Muscle of arm (tissue), 12 donors: Measurements from ENCODE around the gene RIPK1. TPM values are rescaled to one million over a fixed set of nuclear protein-coding genes. Genes with fewer than 3 reads are reported as not detected.
A peak's percentile ranks its signal among the peaks of the same experiment; 100 is the strongest.
"Not testable (repeated sequence)": the region's sequence is repeated elsewhere in the genome, so short reads cannot be mapped to it uniquely, and the experiment has no call there.

Experiments
- DNase-seq: peaks from one replicate; pipeline ENCODE4 v3.0.0-alpha.2; 2013
- polyA plus RNA-seq, 12 donors: library from polyadenylated mRNA; unstranded; fragments of 120-200 nt; gene quantifications; one replicate each; pipeline ENCODE4 v1.2.1, GENCODE V29; 2013; ENCODE audit not compliant: insufficient read length in 12 of 12

The RIPK1 gene
- polyA plus RNA-seq, 12 donors = 8.8 to 23.9 (median 13.1) TPM; not detected in 1

DNA sequence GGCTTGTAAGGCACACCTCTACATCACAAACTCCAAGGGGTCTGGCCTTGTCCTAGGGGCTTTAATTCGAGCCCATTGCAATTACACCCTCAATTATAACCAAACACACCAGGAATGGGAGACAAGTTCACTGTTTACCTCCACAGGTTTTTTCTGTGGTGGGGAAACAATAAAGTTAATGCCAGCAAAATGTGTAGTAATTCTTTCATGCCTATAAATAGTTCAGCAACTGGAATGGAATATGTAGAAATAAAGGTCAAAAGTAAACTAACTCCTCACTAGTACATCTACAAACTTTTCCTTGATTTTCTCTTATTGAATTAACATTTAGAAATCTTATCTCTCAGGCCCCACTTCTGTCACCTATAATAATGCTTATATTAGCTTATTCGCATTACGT lies 27.1 kb upstream of the RIPK1 start:
- DNase-seq = no peak

DNA sequence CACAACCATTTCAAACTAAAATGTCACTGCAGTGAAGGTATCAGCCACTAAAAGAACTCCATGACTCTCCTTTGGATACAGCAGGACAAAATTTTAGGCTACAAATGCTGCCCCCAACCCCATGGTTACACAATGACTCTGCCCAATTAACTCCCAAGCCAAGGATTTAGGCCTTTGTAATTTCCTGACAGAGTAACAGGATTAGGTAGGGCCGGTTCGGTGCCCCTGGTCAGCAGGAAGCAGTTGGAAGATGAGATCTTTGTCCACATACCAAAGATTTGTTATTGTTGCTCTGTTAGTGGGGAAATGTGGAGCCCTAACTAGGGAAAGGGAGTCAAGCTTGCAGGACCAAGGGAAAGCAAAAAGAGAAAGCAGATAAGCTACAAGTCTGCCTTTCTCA lies 26.7 kb upstream of the RIPK1 start:
- DNase-seq = no peak

DNA sequence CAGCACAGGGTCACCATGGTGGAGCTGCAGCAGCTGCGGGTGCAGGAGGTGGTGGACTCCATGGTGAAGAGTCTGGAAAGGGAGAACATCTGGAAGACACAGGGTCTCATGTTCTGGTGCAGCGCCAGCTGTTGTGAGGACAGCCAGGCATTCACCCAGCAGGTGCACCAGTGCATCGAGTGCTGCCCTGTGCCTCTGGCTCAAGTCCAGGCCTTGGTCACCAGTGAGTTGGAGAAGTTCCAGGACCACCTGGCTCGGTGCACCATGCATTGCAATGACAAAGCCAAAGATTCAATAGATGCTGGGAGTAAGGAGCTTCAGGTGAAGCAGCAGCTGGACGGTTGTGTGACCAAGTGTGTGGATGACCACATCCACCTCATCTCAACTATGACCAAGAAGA lies 22.9 kb upstream of the RIPK1 start:
- no peak for DNase-seq

DNA sequence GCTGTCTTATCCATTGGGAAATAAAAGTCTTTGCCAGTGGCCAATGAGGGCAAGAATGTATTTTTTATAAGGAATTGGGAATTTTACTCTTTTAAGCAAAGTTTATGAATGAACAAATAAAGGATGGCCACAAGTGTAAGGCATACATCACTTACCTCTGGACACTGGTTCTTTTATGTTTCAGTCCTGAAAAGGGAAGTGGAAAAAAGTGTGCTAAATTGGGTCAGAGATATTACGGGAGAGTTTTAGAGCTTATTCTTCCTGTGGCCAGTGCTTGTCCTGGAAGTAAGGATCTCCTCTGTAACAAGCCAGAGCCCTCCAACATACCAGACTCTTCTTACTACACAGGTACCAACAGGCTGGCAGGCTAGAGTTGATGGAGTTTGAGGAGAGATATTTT lies 22.5 kb upstream of the RIPK1 start:
- DNase-seq = no peak

DNA sequence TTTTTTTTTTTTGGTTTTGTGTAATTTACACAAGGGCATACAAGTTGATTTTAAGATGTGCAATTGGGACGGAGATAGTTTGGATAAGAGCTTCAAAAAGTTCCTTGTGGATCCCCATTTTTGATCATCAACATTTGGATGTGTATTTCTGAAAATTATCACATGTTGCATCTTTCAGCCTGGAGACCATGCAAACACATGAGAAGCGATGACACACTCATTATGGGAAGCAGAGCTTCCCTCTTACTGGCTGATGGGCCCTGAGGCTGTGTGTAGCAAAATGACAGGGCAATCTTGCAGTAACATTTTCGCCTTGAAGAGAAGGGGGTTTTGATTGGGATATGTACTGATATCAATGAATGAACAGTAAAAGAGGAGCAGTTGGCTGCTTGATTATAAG lies 22.0 kb upstream of the RIPK1 start:
- DNase-seq = no peak

DNA sequence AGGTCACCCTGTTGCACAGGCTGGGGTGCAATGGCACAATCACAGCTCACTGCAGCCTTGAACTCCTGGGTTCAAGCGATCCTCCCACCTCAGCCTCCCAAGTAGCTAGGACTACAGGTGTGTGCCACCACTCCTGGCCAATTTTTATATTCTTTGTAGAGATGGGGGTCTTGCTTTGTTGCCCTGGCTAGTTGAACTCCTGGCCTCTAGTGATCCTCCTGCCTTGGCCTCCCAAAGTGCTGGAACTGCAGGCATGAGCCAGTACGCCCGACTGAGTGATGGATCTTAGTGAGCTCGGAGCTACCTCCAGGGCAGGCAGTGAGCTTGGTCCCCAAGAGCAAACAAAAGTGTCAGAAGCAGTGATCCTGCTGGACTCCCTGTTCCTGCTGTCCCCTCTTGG lies 20.3 kb upstream of the RIPK1 start:
- DNase-seq = not testable (repeated sequence)

DNA sequence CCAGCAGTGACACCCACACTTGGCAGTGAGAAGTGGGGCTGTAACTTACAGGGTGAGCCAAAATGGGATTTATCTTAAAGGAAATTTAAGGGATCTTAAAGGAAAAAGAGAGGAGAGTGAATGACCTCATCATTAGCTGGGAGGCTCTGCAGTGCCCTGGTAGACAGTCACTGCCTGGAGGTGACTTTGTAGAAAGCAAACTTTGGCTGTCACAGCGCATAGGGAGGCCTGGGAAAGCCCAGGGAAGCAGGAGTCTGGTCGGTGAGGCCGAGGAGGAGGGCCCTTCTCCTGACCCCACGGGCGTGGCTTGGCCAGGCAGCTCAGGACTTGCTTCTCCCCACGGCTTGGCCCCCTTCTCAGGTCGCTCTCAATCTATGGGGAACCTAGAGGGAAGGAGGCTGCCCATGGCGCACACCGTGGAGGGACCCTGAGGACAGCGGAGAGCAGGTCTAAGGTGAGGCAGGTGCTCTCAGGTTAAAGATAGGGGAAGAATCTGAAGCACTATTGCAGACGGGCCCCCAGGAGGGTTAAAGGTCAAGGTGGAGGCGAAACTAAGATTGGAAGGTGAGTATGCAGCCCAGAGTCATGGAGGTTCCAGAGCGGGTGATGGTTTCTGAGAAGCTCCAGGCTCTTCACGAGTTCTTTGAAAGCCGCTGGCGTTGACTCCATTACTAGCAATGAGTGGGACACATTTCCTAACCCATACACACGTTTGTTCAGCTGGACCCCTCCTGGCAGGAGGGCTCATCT lies 15.6 kb upstream of the RIPK1 start:
- no peak for DNase-seq

DNA sequence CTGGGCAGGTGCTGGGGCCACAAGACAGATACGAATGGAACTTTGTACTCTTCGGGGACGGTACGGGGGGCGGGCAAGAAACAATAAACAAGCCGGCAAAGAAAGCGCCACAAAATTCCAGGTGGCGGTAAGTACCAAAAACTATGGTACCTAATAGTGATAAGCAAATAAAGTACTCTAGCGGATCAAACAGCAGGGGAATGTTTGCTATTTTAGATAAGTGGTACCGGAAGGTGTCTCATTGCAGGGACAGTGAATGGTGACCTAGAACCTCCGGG lies 15.1 kb upstream of the RIPK1 start:
- DNase-seq = no peak

DNA sequence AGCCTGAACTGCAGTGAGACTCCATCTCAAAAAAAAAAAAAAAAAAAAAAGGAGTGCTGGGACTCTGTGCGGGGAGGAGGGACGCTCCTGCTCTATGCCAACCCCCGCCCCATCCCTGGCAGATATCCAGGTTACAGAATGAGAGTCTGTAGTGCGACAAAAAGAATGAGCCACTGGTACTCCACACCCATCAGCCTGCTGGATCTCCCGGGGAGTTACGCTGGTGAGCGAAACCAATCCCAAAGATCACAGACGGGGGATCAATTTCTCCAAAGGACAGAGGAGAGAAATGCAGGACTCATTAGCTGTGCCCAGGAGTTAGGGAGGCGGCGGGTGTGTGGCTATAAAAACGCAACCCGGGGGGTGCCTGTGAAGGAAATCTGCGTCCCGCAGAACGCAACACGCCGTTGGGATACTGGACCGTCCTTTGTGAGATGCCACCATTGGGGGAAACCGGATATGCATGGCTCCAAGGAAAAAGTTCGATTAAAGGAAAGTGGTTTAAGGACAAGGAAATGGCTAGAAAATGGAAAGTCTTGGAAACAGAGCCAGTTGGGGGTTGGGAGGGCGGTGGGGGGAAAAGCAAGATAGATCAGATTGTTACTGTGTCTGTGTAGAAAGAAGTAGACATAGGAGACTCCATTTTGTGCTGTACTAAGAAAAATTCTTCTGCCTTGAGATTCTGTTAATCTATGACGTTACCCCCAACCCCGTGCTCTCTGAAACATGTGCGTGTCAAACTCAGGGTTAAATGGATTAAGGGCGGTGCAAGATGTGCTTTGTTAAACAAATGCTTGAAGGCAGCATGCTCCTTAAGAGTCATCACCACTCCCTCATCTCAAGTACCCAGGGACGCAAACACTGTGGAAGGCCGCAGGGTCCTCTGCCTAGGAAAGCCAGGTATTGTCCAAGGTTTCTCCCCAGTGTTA lies 13.8 kb upstream of the RIPK1 start:
- peak; percentile 61 for DNase-seq

DNA sequence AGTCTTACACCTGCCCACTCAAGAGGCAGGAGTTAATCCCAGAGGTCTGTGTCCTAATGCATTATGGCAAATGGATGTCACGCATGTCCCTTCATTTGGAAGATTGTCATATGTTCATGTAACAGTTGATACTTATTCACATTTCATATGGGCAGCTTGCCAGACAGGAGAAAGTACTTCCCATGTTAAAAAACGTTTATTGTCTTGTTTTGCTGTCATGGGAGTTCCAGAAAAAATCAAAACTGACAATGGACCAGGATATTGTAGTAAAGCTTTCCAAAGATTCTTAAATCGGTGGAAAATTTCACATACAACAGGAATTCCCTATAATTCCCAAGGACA lies 13.2 kb upstream of the RIPK1 start:
- DNase-seq = not testable (repeated sequence)

DNA sequence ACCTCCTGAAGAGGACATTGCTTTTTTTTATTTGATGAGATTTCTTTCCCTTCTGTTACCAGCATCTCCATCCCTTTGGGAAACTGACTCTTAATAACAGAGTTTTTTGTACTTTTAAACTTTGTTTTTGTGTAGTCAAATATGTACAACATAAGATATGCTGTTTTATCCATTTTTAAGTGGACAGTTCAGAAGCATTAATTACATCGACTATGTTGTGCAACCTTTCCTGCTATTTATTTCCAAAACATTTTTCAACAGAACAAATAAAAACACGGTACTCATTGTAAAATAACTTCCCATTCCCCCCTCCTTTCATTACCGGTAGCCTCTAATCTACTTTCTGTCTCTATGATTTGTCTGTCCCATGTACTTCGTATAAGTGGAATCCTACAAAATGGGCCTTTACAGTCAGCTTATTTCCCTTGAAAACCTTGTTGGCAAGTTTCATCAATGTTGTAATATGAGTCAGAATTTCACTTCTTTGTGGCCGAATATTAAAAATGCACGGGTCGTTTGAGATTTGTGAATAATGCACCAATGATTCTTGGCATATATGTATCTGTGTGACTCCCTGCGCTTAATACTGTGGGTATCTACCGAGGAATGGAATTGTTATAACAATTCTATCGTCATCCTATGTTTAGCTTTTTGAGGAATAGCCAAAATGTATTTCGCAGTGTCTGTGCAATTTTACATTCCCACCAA lies 11.1 kb upstream of the RIPK1 start:
- no peak for DNase-seq

DNA sequence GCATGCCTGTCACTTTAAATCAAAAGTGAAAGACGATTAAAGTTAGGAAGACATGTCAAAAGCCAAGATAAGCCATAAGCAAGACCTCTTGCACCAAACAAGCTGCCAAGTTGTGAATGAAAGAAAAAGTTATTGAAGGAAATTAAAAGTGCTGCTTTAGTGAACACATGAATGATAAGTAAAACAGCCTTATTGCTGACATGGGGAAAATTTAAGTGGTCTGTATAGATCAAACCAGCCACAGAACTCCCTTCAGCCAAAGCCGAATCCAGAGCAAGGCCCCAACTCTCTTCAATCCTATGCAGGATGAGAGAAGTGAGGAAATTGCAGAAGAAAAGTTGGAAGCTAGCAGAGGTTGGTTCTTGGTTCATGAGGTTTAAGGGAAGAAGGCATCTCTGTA lies 9.3 kb upstream of the RIPK1 start:
- DNase-seq = no peak

DNA sequence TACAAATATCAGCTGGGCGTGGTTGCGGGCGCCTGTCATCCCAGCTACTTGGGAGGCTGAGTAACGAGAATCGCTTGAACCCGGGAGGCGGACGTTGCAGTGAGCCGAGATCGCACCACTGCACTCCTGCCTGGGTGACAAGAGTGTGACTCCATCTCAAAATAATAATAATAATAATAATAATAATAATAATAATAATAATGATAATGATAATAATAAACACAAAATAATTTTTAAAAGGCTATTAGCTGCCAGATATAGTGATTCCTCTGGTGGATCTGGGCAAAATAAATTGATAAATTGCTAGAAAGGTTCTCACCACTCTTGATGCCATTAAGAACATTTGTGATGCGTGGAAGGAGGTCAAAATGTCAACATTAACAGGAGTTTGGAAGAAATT lies 8.2 kb upstream of the RIPK1 start:
- DNase-seq = not testable (repeated sequence)

DNA sequence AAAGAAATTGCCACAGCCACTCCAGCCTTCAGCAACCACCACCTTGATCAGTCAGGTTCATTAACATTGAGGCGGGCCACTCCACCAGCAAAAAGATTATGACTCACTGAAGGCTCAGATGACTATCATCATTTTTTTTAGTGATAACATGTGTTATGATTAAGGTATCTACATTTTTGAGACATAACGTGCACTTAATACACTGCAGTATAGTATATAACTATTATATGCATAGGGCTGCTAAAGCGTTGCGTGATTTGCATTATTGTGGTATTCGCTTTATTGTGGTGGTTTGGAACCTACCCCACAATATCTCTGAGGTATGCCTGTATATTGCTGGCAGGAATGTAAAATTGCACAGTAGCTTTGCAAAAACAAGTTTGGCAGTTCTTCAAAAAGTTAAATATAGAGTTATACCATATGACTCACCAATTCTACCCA lies 6.8 kb upstream of the RIPK1 start:
- DNase-seq = no peak

DNA sequence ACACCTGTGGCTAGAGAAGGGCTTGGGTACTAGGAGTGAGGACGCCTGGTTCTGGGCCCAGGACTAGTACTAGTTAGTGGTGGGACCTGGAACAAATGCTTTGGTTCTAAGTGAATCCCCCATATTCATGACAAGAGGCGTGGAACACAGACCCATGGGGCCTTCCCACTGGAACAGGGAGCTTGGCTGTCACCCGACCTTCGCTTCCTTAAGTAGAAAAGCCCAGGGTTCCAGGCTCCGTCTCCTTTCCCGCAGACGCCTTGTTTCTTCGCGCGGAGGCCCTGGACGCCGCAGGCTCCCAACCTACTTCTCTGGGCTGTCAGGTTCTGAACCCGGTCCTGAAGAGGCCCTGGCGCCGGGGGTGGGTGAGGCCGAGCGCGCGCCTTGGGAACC lies 5.0 kb upstream of the RIPK1 start:
- not testable (repeated sequence) for DNase-seq

DNA sequence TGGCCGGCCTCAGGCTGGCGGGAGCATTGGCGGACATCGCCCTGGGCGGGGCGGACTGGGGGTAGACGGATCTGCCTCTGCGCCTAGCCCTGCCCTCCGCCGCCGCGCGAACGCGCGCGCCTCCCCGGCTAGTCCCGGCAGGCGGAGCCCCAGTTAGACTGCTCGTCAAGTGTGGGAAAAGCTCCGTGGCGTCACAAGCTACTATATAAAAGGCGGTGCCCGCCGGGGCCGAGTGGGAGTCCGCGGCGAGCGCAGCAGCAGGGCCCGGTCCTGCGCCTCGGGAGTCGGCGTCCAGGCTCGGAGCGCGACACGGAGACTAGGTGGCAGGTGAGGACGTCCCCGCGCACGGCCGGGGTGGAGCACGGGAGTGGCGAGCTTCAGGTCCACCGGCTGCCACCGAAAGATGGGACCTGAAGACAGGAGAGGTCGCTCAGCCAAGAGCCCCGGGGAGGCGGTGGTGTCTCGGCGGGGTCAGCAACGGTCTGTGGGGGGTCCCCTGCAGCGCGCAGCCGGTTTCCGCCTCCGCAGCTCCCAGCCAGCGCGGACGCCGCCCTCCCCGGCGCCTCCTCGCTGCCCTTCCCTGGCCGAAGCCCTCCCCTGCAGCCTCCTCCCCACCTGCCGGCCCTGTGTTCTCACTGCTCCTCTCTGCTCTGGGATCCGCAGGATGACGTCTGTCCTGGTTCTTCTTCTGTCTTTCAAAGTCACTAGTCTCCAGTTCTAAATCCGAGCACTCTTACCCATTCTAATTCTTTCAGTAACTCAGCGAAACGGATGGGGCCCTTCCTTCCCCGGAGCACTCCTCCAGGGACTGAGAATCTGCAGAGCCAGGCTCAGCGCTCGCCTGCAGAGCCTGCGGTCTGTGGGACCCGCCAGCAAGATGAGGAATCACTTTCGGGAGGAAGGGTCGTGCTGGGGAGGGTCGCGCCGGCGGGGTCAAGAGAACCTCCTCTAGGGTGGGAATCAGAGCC lies 4.3 kb upstream of the RIPK1 start:
- DNase-seq = peak; percentile 91

DNA sequence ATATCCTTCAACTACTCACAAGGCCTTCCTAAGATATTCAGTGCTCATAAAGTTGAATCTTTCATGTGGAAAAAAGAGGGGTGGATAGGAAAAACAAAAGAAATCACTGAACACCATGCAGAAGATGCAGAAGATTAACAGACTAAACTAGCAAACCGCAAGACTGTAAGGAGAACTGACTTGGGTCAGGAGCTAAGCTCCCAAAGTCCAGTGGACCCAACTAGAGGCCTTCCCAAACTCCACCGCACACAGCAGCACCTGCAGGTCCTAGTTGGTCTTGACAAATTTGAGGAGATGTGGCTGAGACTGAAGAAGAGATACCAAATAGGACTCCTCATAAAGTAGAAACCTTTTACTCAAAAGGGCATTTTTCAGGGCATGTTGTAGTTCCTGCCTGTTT lies 3.3 kb downstream of the RIPK1 start:
- no peak for DNase-seq

DNA sequence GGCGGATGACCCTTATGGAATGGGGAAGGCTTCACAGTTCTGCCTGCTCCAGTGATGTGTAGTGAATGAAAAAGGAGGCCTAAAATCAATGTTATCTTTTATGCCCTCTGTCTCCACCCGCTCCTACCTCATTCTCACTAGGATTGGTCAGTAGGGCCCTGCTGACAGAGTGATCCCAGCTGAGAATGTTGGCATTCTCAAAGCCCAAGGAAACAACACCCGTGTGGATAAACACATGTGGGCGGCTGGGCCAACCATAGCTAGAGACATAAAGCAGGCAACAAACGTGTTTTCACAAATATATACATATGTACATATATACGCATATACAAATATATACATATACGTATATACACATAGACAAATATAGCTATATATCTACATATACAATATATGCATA lies 4.5 kb downstream of the RIPK1 start:
- DNase-seq = no peak

DNA sequence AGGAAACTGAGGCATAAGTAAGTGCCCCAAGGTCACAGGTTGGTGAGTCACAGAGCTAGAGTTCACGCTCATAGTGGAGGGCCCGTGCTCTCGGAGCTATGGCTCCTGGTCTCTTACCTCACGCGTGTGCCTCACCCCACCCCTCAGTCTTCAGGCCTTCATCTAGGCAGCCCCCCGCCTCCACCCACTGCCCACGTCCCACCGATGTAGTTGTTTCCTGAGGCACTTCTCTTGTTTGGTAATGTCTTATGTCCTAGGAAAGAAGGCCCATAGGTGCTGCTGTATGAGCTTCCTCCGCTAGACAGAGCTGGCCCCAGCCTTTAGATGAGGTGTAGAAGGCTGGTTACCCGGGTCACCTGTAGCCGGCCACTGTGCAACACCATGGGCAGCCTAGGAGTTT lies 5.1 kb downstream of the RIPK1 start:
- DNase-seq = no peak

DNA sequence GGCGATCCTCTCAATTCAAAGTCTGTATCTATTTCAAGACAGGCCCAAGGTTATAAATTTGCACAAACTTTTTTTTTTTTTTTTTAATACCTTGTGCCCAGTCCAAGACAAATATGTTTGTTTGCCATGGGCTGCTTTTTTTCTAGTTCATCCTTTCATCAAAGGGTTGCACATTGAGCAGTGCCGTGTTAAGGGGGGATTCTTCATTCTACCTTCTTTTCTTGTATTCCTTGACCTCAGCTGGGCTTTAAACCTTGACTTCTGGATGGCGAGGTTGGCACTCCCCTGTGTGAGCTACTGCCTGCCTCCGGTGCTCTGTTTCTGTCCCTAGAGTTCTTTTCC lies 7.4 kb downstream of the RIPK1 start:
- DNase-seq = no peak

DNA sequence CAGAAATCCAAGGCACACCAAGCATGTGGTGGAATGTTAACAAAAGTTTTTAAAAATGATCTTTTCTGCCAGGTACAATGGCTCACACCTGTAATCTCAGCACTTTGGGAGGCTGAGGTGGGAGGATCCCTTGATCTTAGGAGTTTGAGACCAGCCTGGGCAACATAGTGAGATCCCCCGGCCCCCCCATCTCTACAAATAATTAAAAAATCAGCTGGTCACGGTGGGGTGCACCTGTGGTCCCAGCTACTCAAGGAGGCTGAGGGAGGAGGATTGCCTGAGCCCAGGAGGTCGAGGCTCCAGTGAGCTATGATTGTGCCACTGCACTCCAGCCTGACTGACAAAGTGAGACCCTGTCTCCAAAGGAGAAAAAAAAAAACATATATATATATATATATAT lies 8.0 kb downstream of the RIPK1 start:
- no peak for DNase-seq

DNA sequence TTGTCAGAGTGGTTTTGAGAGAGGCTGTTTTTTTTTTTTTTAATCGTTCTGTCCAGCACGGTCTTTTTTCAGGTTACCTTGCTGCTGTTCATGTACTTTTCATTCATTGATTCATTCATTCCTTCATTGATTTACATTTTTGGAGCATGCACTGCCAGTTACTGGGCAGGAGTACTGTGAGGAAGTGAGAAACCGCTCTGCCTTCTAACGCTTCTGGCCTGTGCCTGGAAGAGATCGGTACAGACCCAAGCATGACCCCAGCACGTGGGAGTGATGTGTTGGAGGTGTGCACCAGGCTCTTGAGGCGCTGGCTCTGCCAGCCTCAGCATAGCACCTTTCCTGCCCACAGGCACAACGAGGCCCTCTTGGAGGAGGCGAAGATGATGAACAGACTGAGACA lies 9.1 kb downstream of the RIPK1 start:
- no peak for DNase-seq
